Measurements from ENCODE around the gene HS3ST6. TPM values are rescaled to one million over a fixed set of nuclear protein-coding genes. Genes with fewer than 3 reads are reported as not detected.

The HS3ST6 gene
- total RNA-seq, 2 experiments from 2014 or later, result not detected

- peaks cover 36% of the 10 kb centered on the region for H3K27me3 Mint-ChIP-seq
- ATAC-seq (ENCODE audit: low read depth), result no peak
- POLR2A ChIA-PET, result no interaction called here
These were observed 55.8 kb downstream of the HS3ST6 start for GRCh38 chr16:1862394-1862793.

DNA sequence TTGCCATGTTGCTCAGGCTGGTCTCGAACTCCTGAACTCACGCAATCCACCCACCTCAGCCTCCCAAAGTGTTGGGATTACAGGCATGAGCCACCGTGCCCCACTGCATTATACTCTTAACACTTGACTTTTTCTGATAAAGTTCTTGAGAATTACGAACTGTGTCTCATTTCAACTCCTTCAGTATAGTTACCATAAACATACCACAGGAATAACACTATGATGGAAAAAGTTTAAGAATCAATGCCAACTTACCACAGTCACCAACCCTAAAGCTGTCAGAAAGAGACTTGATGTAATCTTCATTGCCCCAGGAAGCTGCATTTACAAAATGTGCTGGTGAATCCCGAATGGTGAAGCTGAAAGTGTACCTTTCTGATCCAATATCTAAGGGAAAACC, 56.5 kb downstream of the HS3ST6 start:
- Mint-ChIP-seq H3K36me3 (no peaks in the 10 kb centered on the region), H3K9me3 (no peaks in the 10 kb centered on the region), H3K27ac (no peak overlapping the region), H3K27me3 (peaks cover 38% of the 10 kb centered on the region), H3K4me1 (peaks cover 3% of the 10 kb centered on the region), H3K4me3 (no peak overlapping the region)
- POLR2A ChIA-PET, result no interaction called here
- ATAC-seq (ENCODE audit: low read depth) (no peak), DNase-seq (no peak)

More at GRCh38 chr16:1862394-1862793, 55.8 kb downstream of the HS3ST6 start:
- no peaks in the 10 kb centered on the region for H3K4me1 Mint-ChIP-seq
- no peak for DNase-seq
- no peaks in the 10 kb centered on the region for H3K9me3 Mint-ChIP-seq
- H3K27ac Mint-ChIP-seq, result no peak overlapping the region
- no peak overlapping the region for H3K4me3 Mint-ChIP-seq
- no peaks in the 10 kb centered on the region for H3K36me3 Mint-ChIP-seq

Other genes starting within 250 kb of the HS3ST6 start
- gene JPT2, start 240.1 kb downstream of the HS3ST6 start, total RNA-seq, result 10 to 100 TPM; 44.7 to 45.1 TPM
- 100 to 1,000 TPM; 146 to 157 TPM for gene MAPK8IP3, start 212.2 kb downstream of the HS3ST6 start, total RNA-seq
- gene NME3, start 146.9 kb downstream of the HS3ST6 start, total RNA-seq, result 10 to 100 TPM; 58.1 to 60.9 TPM
- 10 to 100 TPM; 28.7 to 36.3 TPM for gene EME2, start 145.6 kb downstream of the HS3ST6 start, total RNA-seq
- gene MRPS34, start 145.3 kb downstream of the HS3ST6 start, total RNA-seq, result 100 to 1,000 TPM in 1 of 2 experiments, 10 to 100 TPM in 1; 91.6 to 103 TPM
- gene SPSB3, start 135.8 kb downstream of the HS3ST6 start, total RNA-seq, result 10 to 100 TPM; 67.8 to 74.1 TPM
- gene NUBP2, start 135.5 kb downstream of the HS3ST6 start, total RNA-seq, result 10 to 100 TPM; 55.6 to 55.9 TPM
- gene IGFALS, start 124.7 kb downstream of the HS3ST6 start, total RNA-seq, result under 1 TPM; 0.23 to 0.55 TPM
- 10 to 100 TPM; 48.7 to 51.6 TPM for gene HAGH, start 91.6 kb downstream of the HS3ST6 start, total RNA-seq
- 10 to 100 TPM; 12.0 to 12.2 TPM for gene FAHD1, start 91.2 kb downstream of the HS3ST6 start, total RNA-seq
- not detected for gene MEIOB, start 46.3 kb downstream of the HS3ST6 start, total RNA-seq
- gene MSRB1, start 24.8 kb upstream of the HS3ST6 start, total RNA-seq, result 10 to 100 TPM; 12.0 to 12.5 TPM
- not detected for gene RPL3L, start 36.3 kb upstream of the HS3ST6 start, total RNA-seq
- gene NDUFB10, start 41.1 kb upstream of the HS3ST6 start, total RNA-seq, result 100 to 1,000 TPM; 108 to 115 TPM
- 1,000 to 10,000 TPM; 2,404 to 2,409 TPM for gene RPS2, start 46.4 kb upstream of the HS3ST6 start, total RNA-seq
- not detected for gene RNF151, start 48.4 kb upstream of the HS3ST6 start, total RNA-seq
- 10 to 100 TPM; 29.4 to 30.7 TPM for gene TBL3, start 53.6 kb upstream of the HS3ST6 start, total RNA-seq
- 1 to 10 TPM in 1 of 2 experiments, under 1 TPM in 1; 0.58 to 1.8 TPM for gene NOXO1, start 63.1 kb upstream of the HS3ST6 start, total RNA-seq
- 10 to 100 TPM; 28.8 to 31.9 TPM for gene GFER, start 65.8 kb upstream of the HS3ST6 start, total RNA-seq
- 1 to 10 TPM; 2.0 to 2.2 TPM for gene SYNGR3, start 71.6 kb upstream of the HS3ST6 start, total RNA-seq
- 10 to 100 TPM; 67.8 to 77.1 TPM for gene ZNF598, start 91.4 kb upstream of the HS3ST6 start, total RNA-seq
- gene NPW, start 101.4 kb upstream of the HS3ST6 start, total RNA-seq, result under 1 TPM in 1 of 2 experiments, not detected in 1; 0.42 TPM
- gene NHERF2, start 108.5 kb upstream of the HS3ST6 start, total RNA-seq, result 1 to 10 TPM; 4.2 to 4.3 TPM
- gene NTHL1, start 129.4 kb upstream of the HS3ST6 start, total RNA-seq, result 10 to 100 TPM; 19.4 to 20.7 TPM
- gene TSC2, start 129.6 kb upstream of the HS3ST6 start, total RNA-seq, result 100 to 1,000 TPM; 113 to 125 TPM
- 10 to 100 TPM; 95.5 to 97.3 TPM for gene PKD1, start 217.5 kb upstream of the HS3ST6 start, total RNA-seq
- gene RAB26, start 230.2 kb upstream of the HS3ST6 start, total RNA-seq, result under 1 TPM; 0.40 to 0.69 TPM
- gene TRAF7, start 237.4 kb upstream of the HS3ST6 start, total RNA-seq, result 10 to 100 TPM; 50.2 to 51.8 TPM

All from activated naive CD8-positive, alpha-beta T cell treated with anti-CD3 and anti-CD28 coated beads, Interleukin-2, amount 10 ng/mL, durations not matched to agents 7 days and 5 days (primary cell).